CD14-positive monocyte (primary cell): Measurements from ENCODE around the gene NUAK1. TPM values are rescaled to one million over a fixed set of nuclear protein-coding genes. Genes with fewer than 3 reads are reported as not detected.

Experiments
- DNase-seq, 3 donors: peaks; one replicate each; pipeline ENCODE4 v3.0.0-alpha.2; 2011 to 2022
- H2AFZ ChIP-seq: 2 replicates; pipeline ENCODE4 v1.6.0; 2012; ENCODE audit warnings: mild to moderate bottlenecking, low read depth, low read length, inconsistent platforms; ENCODE audit not compliant: insufficient read depth, poor library complexity, severe bottlenecking
- H3K27ac ChIP-seq, 2 donors: 1 replicate in 1 of 2; 2 replicates in 1 of 2; pipeline ENCODE4 v1.5.1; 2012 to 2013; ENCODE audit warnings: low read length in 2 of 2, control low read depth in 1 of 2, inconsistent platforms in 1 of 2, low read depth in 1 of 2, mild to moderate bottlenecking in 1 of 2
- H3K27me3 ChIP-seq, 2 donors: one replicate each; pipeline versions ENCODE4 v1.6.0 to v1.6.1; 2011 to 2013; ENCODE audit warnings: low read length in 2 of 2; ENCODE audit not compliant: control insufficient read depth in 2 of 2, insufficient read depth in 2 of 2
- H3K36me3 ChIP-seq, 2 donors: replicated peaks in 1 of 2; 1 replicate in 1 of 2; 2 replicates in 1 of 2; pipeline versions ENCODE4 v1.5.1 to v1.6.1; 2012 to 2013; ENCODE audit warnings: low read length in 2 of 2, control low read depth in 1 of 2, inconsistent platforms in 1 of 2, mild to moderate bottlenecking in 1 of 2; ENCODE audit not compliant: insufficient read depth in 2 of 2, control insufficient read depth in 1 of 2
- H3K4me1 ChIP-seq, 2 donors: 1 replicate in 1 of 2; 2 replicates in 1 of 2; pipeline versions ENCODE4 v1.5.1 to v1.6.1; 2012 to 2013; ENCODE audit warnings: low read length in 2 of 2, control low read depth in 1 of 2, inconsistent platforms in 1 of 2, mild to moderate bottlenecking in 1 of 2, moderate library complexity in 1 of 2; ENCODE audit not compliant: insufficient read depth in 2 of 2, control insufficient read depth in 1 of 2
- H3K4me2 ChIP-seq: replicated peaks from 2 replicates; pipeline ENCODE3; 2012; ENCODE audit warnings: low read length, moderate library complexity, mild to moderate bottlenecking; ENCODE audit not compliant: poor library complexity, severe bottlenecking; ENCODE audit errors: extremely low read depth
- H3K4me3 ChIP-seq, 3 experiments: fragments of 200-600 bp in 1 of 3; sonication (generic) in 1 of 3; replicated peaks in 1 of 3; 1 replicate in 2 of 3; 2 replicates in 1 of 3; pipeline ENCODE4 v1.5.1; 2011 to 2013; ENCODE audit warnings: low read length in 3 of 3, mild to moderate bottlenecking in 3 of 3, control low read depth in 2 of 3, low read depth in 2 of 3, inconsistent platforms in 1 of 3, moderate library complexity in 1 of 3
- H3K79me2 ChIP-seq: 2 replicates; pipeline ENCODE4 v1.6.0; 2012; ENCODE audit warnings: mild to moderate bottlenecking, control low read depth, inconsistent platforms, low read length, moderate library complexity; ENCODE audit not compliant: insufficient read depth
- H3K9ac ChIP-seq: 2 replicates; pipeline ENCODE4 v1.6.0; 2017; ENCODE audit warnings: low read length, mild to moderate bottlenecking; ENCODE audit not compliant: insufficient read depth, poor library complexity, severe bottlenecking
- H3K9me3 ChIP-seq, 2 donors: replicated peaks in 1 of 2; 1 replicate in 1 of 2; 2 replicates in 1 of 2; pipeline versions ENCODE4 v1.5.1 to v1.6.1; 2012 to 2013; ENCODE audit warnings: low read length in 2 of 2, control low read depth in 1 of 2; ENCODE audit not compliant: control insufficient read depth in 1 of 2, insufficient read depth in 1 of 2
- H4K20me1 ChIP-seq: 2 replicates; pipeline ENCODE4 v1.6.0; 2012; ENCODE audit warnings: mild to moderate bottlenecking, low read length, control low read depth, moderate library complexity; ENCODE audit not compliant: insufficient read depth
- H3K27ac Mint-ChIP-seq, 7 donors: one replicate each; pipeline ENCODE4 v1.8.0; 2020; ENCODE audit warnings: mild to moderate bottlenecking in 7 of 7, mixed read lengths in 7 of 7, moderate library complexity in 6 of 7, inconsistent platforms in 2 of 7
- H3K27me3 Mint-ChIP-seq, 3 donors: one replicate each; pipeline ENCODE4 v1.8.0; 2021 to 2022; ENCODE audit warnings: low read depth in 3 of 3, mild to moderate bottlenecking in 3 of 3, mixed read lengths in 3 of 3, moderate library complexity in 3 of 3, inconsistent platforms in 1 of 3
- H3K36me3 Mint-ChIP-seq, 2 donors: one replicate each; pipeline ENCODE4 v1.8.0; 2020; ENCODE audit warnings: mixed read lengths in 2 of 2, inconsistent platforms in 1 of 2, mild to moderate bottlenecking in 1 of 2
- H3K4me1 Mint-ChIP-seq: one replicate; pipeline ENCODE4 v1.8.0; 2020; ENCODE audit warnings: mild to moderate bottlenecking, mixed read lengths
- H3K4me3 Mint-ChIP-seq, 2 donors: one replicate each; pipeline ENCODE4 v1.8.0; 2020; ENCODE audit warnings: mild to moderate bottlenecking in 2 of 2, mixed read lengths in 2 of 2, moderate library complexity in 1 of 2
- H3K9me3 Mint-ChIP-seq, 7 donors: one replicate each; pipeline ENCODE4 v1.8.0; 2020 to 2022; ENCODE audit warnings: mixed read lengths in 7 of 7, mild to moderate bottlenecking in 6 of 7, moderate library complexity in 6 of 7, inconsistent platforms in 2 of 7
- WGBS: methylation state at CpG from one replicate; pipeline ENCODE4 v1.1.5; 2013; ENCODE audit warnings: missing lambda C conversion rate; ENCODE audit not compliant: insufficient coverage; 5-methylcytosine and 5-hydroxymethylcytosine counted together
- intact Hi-C, 2 donors: fragments of 100-400 bp; cut with micrococcal nuclease; formaldehyde crosslinking; loops; one replicate each; pipeline versions ENCODE4 v1.15.0 to v1.15.1; 2023
- polyA plus RNA-seq, 3 donors: library from polyadenylated mRNA; depleted of rRNA in 1 of 3; unstranded in 2 of 3; stranded (reverse) in 1 of 3; fragments of 300-500 nt in 2 of 3; fragments of >200 nt in 1 of 3; fragmentation: Illumina TruSeq in 2 of 3; gene quantifications; 1 replicate in 2 of 3; 2 replicates in 1 of 3; pipeline ENCODE4 v1.2.3, GENCODE V29; 2012 to 2021
- TF ChIP-seq, protein P1 (sequence below): fragments of 200-600 bp; IDR thresholded peaks from one replicate; pipeline ENCODE4 v1.8.0; 2022; ENCODE audit warnings: antibody characterized with exemption, mild to moderate bottlenecking

Gene NUAK1
- polyA plus RNA-seq, 3 donors, result not detected

- Histone ChIP-seq H3K4me1 (peaks cover 21 to 27% of the 10 kb centered on the region in 2 donors), H3K9ac (no peak overlapping the region), H3K79me2 (no peaks in the 10 kb centered on the region), H3K9me3 (no peaks in the 10 kb centered on the region), H3K27me3 (peaks cover 0 to 3% of the 10 kb centered on the region in 2 donors), H2AFZ (no peak overlapping the region), H3K27ac (no peak overlapping the region), H3K36me3 (no peaks in the 10 kb centered on the region), H3K4me2 (no peak overlapping the region), H3K4me3 (no peak overlapping the region), H4K20me1 (no peaks in the 10 kb centered on the region)
- Mint-ChIP-seq H3K36me3 (no peaks in the 10 kb centered on the region), H3K9me3 (peaks cover 0 to 2% (median 0%) of the 10 kb centered on the region in 7 donors), H3K4me1 (peaks cover 17% of the 10 kb centered on the region), H3K4me3 (no peak overlapping the region), H3K27ac (no peak overlapping the region), H3K27me3 (peaks cover 1 to 13% (median 2%) of the 10 kb centered on the region in 3 donors)
- intact Hi-C loops, result no loop called here
- WGBS, result 83% methylated on average over 3 of the region's 5 CpGs
- TF ChIP-seq, protein P1, sequence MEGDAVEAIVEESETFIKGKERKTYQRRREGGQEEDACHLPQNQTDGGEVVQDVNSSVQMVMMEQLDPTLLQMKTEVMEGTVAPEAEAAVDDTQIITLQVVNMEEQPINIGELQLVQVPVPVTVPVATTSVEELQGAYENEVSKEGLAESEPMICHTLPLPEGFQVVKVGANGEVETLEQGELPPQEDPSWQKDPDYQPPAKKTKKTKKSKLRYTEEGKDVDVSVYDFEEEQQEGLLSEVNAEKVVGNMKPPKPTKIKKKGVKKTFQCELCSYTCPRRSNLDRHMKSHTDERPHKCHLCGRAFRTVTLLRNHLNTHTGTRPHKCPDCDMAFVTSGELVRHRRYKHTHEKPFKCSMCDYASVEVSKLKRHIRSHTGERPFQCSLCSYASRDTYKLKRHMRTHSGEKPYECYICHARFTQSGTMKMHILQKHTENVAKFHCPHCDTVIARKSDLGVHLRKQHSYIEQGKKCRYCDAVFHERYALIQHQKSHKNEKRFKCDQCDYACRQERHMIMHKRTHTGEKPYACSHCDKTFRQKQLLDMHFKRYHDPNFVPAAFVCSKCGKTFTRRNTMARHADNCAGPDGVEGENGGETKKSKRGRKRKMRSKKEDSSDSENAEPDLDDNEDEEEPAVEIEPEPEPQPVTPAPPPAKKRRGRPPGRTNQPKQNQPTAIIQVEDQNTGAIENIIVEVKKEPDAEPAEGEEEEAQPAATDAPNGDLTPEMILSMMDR, result no peak
- no peak for DNase-seq
Measured at GRCh38 chr12:106114447-106115068, 24.2 kb downstream of the NUAK1 start.

DNA sequence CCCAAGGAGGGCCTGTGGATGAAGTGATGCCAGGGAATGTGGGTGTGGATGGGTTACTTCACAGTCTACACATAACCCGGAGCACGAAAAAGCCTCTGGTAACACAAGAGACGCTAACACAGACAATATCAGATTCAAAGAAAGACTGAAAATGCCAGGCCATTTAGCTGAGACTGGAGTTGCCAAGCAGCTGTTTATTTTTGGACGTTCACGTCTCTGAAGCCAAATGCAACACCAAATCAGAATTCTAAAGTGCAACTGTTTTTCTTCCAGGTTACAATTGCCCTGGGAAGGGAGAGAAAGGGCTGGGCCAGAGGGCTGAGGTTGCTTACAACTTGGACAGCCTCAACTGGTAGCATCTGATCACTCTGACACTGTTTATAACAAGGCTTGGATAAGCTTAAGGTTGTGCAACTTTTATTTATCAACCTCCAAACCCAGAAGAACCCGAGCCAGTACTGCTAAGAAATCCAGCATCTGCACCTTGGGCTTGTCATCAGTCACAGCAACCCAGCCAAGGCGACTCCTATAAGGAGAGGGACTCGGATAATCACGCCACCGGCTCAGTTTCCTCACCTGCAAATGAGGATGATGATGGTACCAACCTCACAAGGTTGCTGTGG is 24.8 kb downstream of the NUAK1 start:
- intact Hi-C loops, result no loop called here
- no peak overlapping the region for H3K4me3 Mint-ChIP-seq
- peaks cover 1 to 11% (median 2%) of the 10 kb centered on the region in 3 donors for H3K27me3 Mint-ChIP-seq

More for the DNA sequence above, 24.8 kb downstream of the NUAK1 start:
- Histone ChIP-seq H3K4me1 (peaks cover 21 to 27% of the 10 kb centered on the region in 2 donors), H3K79me2 (no peaks in the 10 kb centered on the region), H2AFZ (no peak overlapping the region), H3K4me3 (no peak overlapping the region), H3K27ac (no peak overlapping the region), H4K20me1 (no peaks in the 10 kb centered on the region), H3K4me2 (no peak overlapping the region), H3K27me3 (peaks cover 0 to 3% of the 10 kb centered on the region in 2 donors), H3K36me3 (no peaks in the 10 kb centered on the region), H3K9me3 (no peaks in the 10 kb centered on the region), H3K9ac (no peak overlapping the region)
- no peaks in the 10 kb centered on the region for H3K9me3 Mint-ChIP-seq
- H3K36me3 Mint-ChIP-seq, result no peaks in the 10 kb centered on the region
- TF ChIP-seq, protein P1, result no peak
- H3K27ac Mint-ChIP-seq, result no peak overlapping the region
- 94% methylated on average over 10 of the region's 10 CpGs for WGBS
- peaks cover 17% of the 10 kb centered on the region for H3K4me1 Mint-ChIP-seq
- DNase-seq, result no peak
